Measurements from ENCODE around the gene KSR1.

DNA sequence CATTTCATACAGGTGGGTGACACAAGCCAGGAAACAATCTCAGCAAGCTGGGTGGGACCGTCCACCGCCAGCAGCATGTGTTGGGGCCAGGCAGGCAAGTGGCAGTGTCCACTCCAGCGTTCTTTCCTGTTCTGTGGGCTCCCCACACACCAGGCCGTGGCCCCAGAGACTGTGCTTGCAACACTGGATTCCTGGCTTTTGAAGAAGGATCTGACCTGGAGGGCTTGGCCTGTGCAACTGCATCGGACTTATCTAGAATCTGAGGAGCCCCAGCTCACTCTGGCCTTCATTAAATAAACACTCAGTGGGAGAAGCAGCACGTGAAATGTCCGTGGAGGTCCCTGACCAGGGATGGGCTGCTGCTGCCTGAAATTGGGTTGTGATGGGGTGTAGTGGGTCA is 3.2 kb downstream of the KSR1 start:
- TF ChIP-seq, protein P1, sequence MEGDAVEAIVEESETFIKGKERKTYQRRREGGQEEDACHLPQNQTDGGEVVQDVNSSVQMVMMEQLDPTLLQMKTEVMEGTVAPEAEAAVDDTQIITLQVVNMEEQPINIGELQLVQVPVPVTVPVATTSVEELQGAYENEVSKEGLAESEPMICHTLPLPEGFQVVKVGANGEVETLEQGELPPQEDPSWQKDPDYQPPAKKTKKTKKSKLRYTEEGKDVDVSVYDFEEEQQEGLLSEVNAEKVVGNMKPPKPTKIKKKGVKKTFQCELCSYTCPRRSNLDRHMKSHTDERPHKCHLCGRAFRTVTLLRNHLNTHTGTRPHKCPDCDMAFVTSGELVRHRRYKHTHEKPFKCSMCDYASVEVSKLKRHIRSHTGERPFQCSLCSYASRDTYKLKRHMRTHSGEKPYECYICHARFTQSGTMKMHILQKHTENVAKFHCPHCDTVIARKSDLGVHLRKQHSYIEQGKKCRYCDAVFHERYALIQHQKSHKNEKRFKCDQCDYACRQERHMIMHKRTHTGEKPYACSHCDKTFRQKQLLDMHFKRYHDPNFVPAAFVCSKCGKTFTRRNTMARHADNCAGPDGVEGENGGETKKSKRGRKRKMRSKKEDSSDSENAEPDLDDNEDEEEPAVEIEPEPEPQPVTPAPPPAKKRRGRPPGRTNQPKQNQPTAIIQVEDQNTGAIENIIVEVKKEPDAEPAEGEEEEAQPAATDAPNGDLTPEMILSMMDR (IDR thresholded peaks at IDR 0.05) = no peak
- no peak for TF ChIP-seq POLR2A (IDR thresholded peaks at IDR 0.05)
- TF ChIP-seq POLR2AphosphoS5 (IDR thresholded peaks at IDR 0.05) = no peak

All from upper lobe of left lung (tissue), 4 donors.